Measurements from ENCODE around the gene SPACA7.

- TF ChIP-seq, protein P1, sequence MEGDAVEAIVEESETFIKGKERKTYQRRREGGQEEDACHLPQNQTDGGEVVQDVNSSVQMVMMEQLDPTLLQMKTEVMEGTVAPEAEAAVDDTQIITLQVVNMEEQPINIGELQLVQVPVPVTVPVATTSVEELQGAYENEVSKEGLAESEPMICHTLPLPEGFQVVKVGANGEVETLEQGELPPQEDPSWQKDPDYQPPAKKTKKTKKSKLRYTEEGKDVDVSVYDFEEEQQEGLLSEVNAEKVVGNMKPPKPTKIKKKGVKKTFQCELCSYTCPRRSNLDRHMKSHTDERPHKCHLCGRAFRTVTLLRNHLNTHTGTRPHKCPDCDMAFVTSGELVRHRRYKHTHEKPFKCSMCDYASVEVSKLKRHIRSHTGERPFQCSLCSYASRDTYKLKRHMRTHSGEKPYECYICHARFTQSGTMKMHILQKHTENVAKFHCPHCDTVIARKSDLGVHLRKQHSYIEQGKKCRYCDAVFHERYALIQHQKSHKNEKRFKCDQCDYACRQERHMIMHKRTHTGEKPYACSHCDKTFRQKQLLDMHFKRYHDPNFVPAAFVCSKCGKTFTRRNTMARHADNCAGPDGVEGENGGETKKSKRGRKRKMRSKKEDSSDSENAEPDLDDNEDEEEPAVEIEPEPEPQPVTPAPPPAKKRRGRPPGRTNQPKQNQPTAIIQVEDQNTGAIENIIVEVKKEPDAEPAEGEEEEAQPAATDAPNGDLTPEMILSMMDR (IDR thresholded peaks at IDR 0.05) = no peak
- TF ChIP-seq POLR2A (IDR thresholded peaks at IDR 0.05) = no peak
Measured at GRCh38 chr13:112434937-112435523, 58.9 kb downstream of the SPACA7 start.
